Neural progenitor cell (in vitro differentiated cells): ENCODE results near the gene KRT25. TPM values are rescaled to one million over a fixed set of nuclear protein-coding genes. Genes with fewer than 3 reads are reported as not detected.

Experiments used
- DNase-seq: peaks from one replicate; pipeline ENCODE4 v3.0.0-alpha.2; 2016; ENCODE audit warnings: low spot score
- H2AFZ ChIP-seq: fragments of 200-600 bp; sonication (generic); replicated peaks from 2 replicates; pipeline ENCODE4 v1.6.1; 2016; ENCODE audit warnings: antibody characterized with exemption
- H3F3A ChIP-seq: fragments of 200-600 bp; sonication (generic); 2 replicates; pipeline ENCODE4 v1.6.1; 2016; ENCODE audit warnings: antibody characterized with exemption, low read depth
- H3K27ac ChIP-seq: fragments of 200-600 bp; sonication (generic); 2 replicates; pipeline ENCODE4 v1.5.1; 2016; ENCODE audit warnings: mild to moderate bottlenecking
- H3K27me3 ChIP-seq: fragments of 200-600 bp; sonication (generic); 2 replicates; pipeline ENCODE4 v1.6.1; 2016; ENCODE audit warnings: mild to moderate bottlenecking, moderate library complexity
- H3K36me3 ChIP-seq: fragments of 200-600 bp; sonication (generic); 2 replicates; pipeline ENCODE4 v1.5.1; 2016
- H3K4me1 ChIP-seq: fragments of 200-600 bp; sonication (generic); 2 replicates; pipeline ENCODE4 v1.6.1; 2016; ENCODE audit warnings: mixed run types
- H3K4me2 ChIP-seq: fragments of 200-600 bp; sonication (generic); 2 replicates; pipeline ENCODE4 v1.6.1; 2016
- H3K4me3 ChIP-seq: fragments of 200-600 bp; sonication (generic); 2 replicates; pipeline ENCODE4 v1.5.1; 2016
- H3K79me2 ChIP-seq: fragments of 200-600 bp; sonication (generic); 2 replicates; pipeline ENCODE4 v1.6.1; 2016; ENCODE audit warnings: low read depth
- H3K9ac ChIP-seq: fragments of 200-600 bp; sonication (generic); 2 replicates; pipeline ENCODE4 v1.6.1; 2016
- H3K9me3 ChIP-seq: fragments of 200-600 bp; sonication (generic); 2 replicates; pipeline ENCODE4 v1.5.1; 2016; ENCODE audit warnings: low read depth
- H4K20me1 ChIP-seq: fragments of 200-600 bp; sonication (generic); 2 replicates; pipeline ENCODE4 v1.6.1; 2016; ENCODE audit warnings: low read depth
- H3K27ac Mint-ChIP-seq: 3 replicates; pipeline ENCODE4 v1.8.0; 2021; ENCODE audit warnings: mixed read lengths
- H3K27me3 Mint-ChIP-seq: 2 replicates; pipeline ENCODE4 v1.8.0; 2022; ENCODE audit warnings: low read depth, mild to moderate bottlenecking, inconsistent platforms, moderate library complexity, mixed read lengths; ENCODE audit not compliant: insufficient read depth
- H3K36me3 Mint-ChIP-seq: 3 replicates; pipeline ENCODE4 v1.8.0; 2021; ENCODE audit warnings: mixed read lengths
- H3K4me1 Mint-ChIP-seq: 3 replicates; pipeline ENCODE4 v1.8.0; 2021; ENCODE audit warnings: mixed read lengths
- H3K4me3 Mint-ChIP-seq: 3 replicates; pipeline ENCODE4 v1.8.0; 2021; ENCODE audit warnings: mild to moderate bottlenecking, moderate library complexity, mixed read lengths
- H3K9me3 Mint-ChIP-seq: 3 replicates; pipeline ENCODE4 v1.8.0; 2020; ENCODE audit warnings: mixed read lengths
- EZH2 ChIP-seq: fragments of 200-600 bp; sonication (generic); IDR thresholded peaks from 2 replicates; pipeline ENCODE4 v1.6.1; 2017; ENCODE audit warnings: antibody characterized with exemption, mild to moderate bottlenecking, moderate library complexity
- EZH2phosphoT487 ChIP-seq: fragments of 200-600 bp; sonication (generic); IDR thresholded peaks from 2 replicates; pipeline ENCODE4 v1.6.1; 2017; ENCODE audit warnings: antibody characterized with exemption
- total RNA-seq: library from RNA; depleted of rRNA; stranded (reverse); fragments of >200 nt; gene quantifications from 2 replicates; pipeline ENCODE4 v1.2.3, GENCODE V29; 2015; ENCODE audit warnings: low replicate concordance
- TF ChIP-seq, protein P1 (sequence below): fragments of 200-600 bp; sonication (generic); IDR thresholded peaks from 2 replicates; pipeline ENCODE4 v1.5.1; 2017; ENCODE audit warnings: antibody characterized with exemption, mild to moderate bottlenecking

The KRT25 gene
- total RNA-seq, 1 donor from 2014 or later = not detected

DNA sequence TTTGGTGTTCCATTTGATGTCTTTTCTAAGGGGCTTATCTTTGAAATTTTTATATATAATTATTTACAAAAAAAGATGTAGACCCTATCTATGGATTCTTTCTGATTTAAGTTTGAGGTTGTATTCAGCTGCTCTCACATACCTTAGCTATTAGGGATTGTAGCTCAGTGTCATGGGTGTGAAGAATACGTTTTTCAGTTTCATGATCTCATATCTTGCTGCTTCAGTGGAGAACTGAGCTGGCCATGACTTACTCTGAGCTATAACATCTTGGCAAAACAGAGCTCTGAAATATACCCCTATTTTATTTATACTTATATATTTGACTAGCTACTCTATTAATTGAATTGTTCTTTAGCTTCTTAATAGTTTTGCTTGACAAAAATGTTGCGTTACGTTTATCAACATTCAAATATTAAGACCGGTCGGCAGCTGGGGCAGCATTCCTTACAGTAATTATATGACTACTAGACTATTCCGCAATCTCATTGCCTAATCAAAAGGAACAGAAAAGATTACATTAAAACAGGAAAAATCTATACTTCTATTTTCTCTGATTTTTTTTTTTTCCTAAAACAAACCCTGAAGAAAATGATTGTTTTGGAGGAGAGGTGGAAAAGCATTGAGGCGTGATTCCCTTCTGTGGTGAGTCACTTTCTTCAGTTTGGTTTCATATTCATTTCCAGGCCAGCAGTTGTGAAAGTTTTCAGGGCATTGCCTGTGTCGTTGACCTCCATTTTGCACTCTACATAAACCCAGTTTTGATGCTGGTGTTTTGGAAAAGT lies 27.5 kb downstream of the KRT25 start:
- Histone ChIP-seq H3K27me3 (peaks cover 24% of the 10 kb centered on the region), H3K9me3 (no peaks in the 10 kb centered on the region), H3F3A (no peaks in the 10 kb centered on the region), H3K4me2 (no peak overlapping the region), H3K27ac (no peak overlapping the region), H3K4me1 (no peaks in the 10 kb centered on the region), H3K36me3 (no peaks in the 10 kb centered on the region), H3K79me2 (no peaks in the 10 kb centered on the region), H3K4me3 (no peak overlapping the region), H4K20me1 (no peaks in the 10 kb centered on the region), H3K9ac (no peak overlapping the region), H2AFZ (no peak overlapping the region)
- H3K9me3 Mint-ChIP-seq = no peaks in the 10 kb centered on the region
- H3K27ac Mint-ChIP-seq = no peak overlapping the region
- H3K4me1 Mint-ChIP-seq = no peaks in the 10 kb centered on the region
- H3K27me3 Mint-ChIP-seq = no peaks in the 10 kb centered on the region
- H3K4me3 Mint-ChIP-seq = no peak overlapping the region
- no peak for DNase-seq
- no peaks in the 10 kb centered on the region for H3K36me3 Mint-ChIP-seq
- TF ChIP-seq, protein P1, sequence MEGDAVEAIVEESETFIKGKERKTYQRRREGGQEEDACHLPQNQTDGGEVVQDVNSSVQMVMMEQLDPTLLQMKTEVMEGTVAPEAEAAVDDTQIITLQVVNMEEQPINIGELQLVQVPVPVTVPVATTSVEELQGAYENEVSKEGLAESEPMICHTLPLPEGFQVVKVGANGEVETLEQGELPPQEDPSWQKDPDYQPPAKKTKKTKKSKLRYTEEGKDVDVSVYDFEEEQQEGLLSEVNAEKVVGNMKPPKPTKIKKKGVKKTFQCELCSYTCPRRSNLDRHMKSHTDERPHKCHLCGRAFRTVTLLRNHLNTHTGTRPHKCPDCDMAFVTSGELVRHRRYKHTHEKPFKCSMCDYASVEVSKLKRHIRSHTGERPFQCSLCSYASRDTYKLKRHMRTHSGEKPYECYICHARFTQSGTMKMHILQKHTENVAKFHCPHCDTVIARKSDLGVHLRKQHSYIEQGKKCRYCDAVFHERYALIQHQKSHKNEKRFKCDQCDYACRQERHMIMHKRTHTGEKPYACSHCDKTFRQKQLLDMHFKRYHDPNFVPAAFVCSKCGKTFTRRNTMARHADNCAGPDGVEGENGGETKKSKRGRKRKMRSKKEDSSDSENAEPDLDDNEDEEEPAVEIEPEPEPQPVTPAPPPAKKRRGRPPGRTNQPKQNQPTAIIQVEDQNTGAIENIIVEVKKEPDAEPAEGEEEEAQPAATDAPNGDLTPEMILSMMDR = no peak
- TF ChIP-seq EZH2phosphoT487 (no peak), EZH2 (no peak)

DNA sequence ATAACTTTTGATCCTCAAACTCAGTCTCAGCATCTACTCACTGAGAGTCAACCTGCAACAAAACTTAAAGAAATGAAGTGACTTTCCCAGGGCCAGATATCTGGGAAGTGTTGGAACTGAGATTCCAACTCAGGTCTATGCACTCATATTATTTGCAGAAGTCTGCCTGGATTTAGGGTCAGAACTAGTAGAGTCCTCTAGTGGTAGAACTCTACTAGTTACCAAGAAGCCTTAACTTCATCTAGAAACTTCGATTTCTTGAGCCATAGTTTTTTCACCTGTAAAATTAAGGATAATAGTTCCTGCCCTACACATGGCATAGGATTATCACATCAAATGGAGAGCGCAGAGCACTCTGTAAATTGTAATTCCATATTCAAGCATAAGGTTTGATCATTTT lies 28.2 kb downstream of the KRT25 start:
- no peaks in the 10 kb centered on the region for H3K36me3 ChIP-seq
- no peak for TF ChIP-seq EZH2
- TF ChIP-seq, protein P1 = peak; percentile 52
- no peak overlapping the region for H3K27ac Mint-ChIP-seq
- no peak overlapping the region for H3K4me3 Mint-ChIP-seq
- H3K27me3 Mint-ChIP-seq = no peaks in the 10 kb centered on the region
- H3K4me1 ChIP-seq = no peaks in the 10 kb centered on the region
- H3K27ac ChIP-seq = no peak overlapping the region
- H4K20me1 ChIP-seq = no peaks in the 10 kb centered on the region
- peak; percentile 18 for DNase-seq
- H3F3A ChIP-seq = no peaks in the 10 kb centered on the region
- no peak overlapping the region for H3K4me3 ChIP-seq
- H3K9ac ChIP-seq = no peak overlapping the region
- peaks cover 19% of the 10 kb centered on the region for H3K27me3 ChIP-seq
- H3K4me2 ChIP-seq = no peak overlapping the region
- H3K4me1 Mint-ChIP-seq = no peaks in the 10 kb centered on the region
- no peaks in the 10 kb centered on the region for H3K79me2 ChIP-seq
- H3K9me3 Mint-ChIP-seq = no peaks in the 10 kb centered on the region
- H3K9me3 ChIP-seq = no peaks in the 10 kb centered on the region
- H3K36me3 Mint-ChIP-seq = no peaks in the 10 kb centered on the region
- no peak overlapping the region for H2AFZ ChIP-seq

DNA sequence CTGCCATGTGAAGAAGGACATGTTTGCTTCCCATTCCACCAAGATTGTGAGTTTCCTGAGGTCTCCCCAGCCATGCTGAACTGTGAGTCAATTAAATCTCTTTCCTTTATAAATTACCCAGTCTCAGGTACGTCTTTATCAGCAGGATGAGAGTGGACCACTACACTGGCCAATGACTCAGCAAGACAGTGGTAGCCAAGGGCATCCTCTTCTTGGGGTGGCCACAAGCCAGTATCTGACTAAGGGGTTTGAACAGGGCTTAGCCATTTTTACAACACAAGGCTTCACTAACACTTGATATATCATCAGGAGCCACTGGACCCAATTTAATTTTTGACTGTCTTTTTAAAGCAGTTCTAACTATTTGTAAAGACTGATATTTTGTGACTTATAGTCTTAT lies 30.5 kb downstream of the KRT25 start:
- no peaks in the 10 kb centered on the region for H3K79me2 ChIP-seq
- Mint-ChIP-seq H3K36me3 (no peaks in the 10 kb centered on the region), H3K9me3 (no peaks in the 10 kb centered on the region), H3K4me1 (no peaks in the 10 kb centered on the region), H3K4me3 (no peak overlapping the region), H3K27ac (no peak overlapping the region), H3K27me3 (no peaks in the 10 kb centered on the region)
- H3F3A ChIP-seq = no peaks in the 10 kb centered on the region
- H3K4me1 ChIP-seq = no peaks in the 10 kb centered on the region
- no peak overlapping the region for H2AFZ ChIP-seq
- no peaks in the 10 kb centered on the region for H3K27me3 ChIP-seq
- no peak for TF ChIP-seq EZH2
- DNase-seq = no peak
- H4K20me1 ChIP-seq = no peaks in the 10 kb centered on the region
- H3K9ac ChIP-seq = no peak overlapping the region
- H3K27ac ChIP-seq = no peak overlapping the region
- no peaks in the 10 kb centered on the region for H3K9me3 ChIP-seq
- no peaks in the 10 kb centered on the region for H3K36me3 ChIP-seq
- H3K4me3 ChIP-seq = no peak overlapping the region
- no peak overlapping the region for H3K4me2 ChIP-seq

DNA sequence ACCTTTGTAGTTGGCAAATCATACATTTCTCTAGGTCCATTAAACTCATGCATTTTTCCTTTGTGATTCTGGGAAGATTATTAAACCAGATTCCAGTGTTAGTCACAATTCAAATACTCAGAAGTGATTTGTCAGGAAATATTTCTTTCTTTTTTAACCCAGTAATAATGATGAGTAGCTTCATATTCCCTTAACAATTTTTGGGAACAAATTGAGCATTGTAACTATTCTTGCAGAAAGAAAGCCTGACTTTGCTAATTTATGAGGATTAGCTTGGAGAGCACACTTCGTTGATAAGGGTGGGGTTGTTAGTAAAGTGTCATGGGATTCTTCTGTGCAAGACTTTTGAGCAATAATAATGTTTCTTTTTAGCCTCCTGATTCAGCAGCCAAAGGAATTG lies 32.9 kb downstream of the KRT25 start:
- Mint-ChIP-seq H3K4me1 (no peaks in the 10 kb centered on the region), H3K9me3 (no peaks in the 10 kb centered on the region), H3K27me3 (peaks cover 10% of the 10 kb centered on the region), H3K36me3 (no peaks in the 10 kb centered on the region), H3K27ac (no peak overlapping the region), H3K4me3 (no peak overlapping the region)
- H3K4me3 ChIP-seq = no peak overlapping the region
- no peaks in the 10 kb centered on the region for H3K36me3 ChIP-seq
- H3K9ac ChIP-seq = no peak overlapping the region
- no peaks in the 10 kb centered on the region for H3K79me2 ChIP-seq
- TF ChIP-seq EZH2 (no peak), EZH2phosphoT487 (no peak)
- TF ChIP-seq, protein P1 = no peak
- no peaks in the 10 kb centered on the region for H4K20me1 ChIP-seq
- H2AFZ ChIP-seq = no peak overlapping the region
- no peaks in the 10 kb centered on the region for H3K4me1 ChIP-seq
- no peaks in the 10 kb centered on the region for H3K27me3 ChIP-seq
- no peaks in the 10 kb centered on the region for H3F3A ChIP-seq
- H3K9me3 ChIP-seq = no peaks in the 10 kb centered on the region
- DNase-seq = no peak
- H3K27ac ChIP-seq = no peak overlapping the region
- no peak overlapping the region for H3K4me2 ChIP-seq
